NCI-H226 (cell line): ENCODE measurements around the gene VEGFD.

Source experiments
- DNase-seq: peaks from one replicate; pipeline ENCODE4 v3.0.0-alpha.2; 2015

The VEGFD gene

GRCh38 chrX:15384304-15384703 is at the start of gene VEGFD:
TSS of gene VEGFD (minus strand) at chrX:15384413. CDS start at chrX:15383946, 467 bp downstream.
- DNase-seq = no peak

GRCh38 chrX:15430584-15430983 is 46.4 kb upstream of the VEGFD start:
- DNase-seq = no peak

DNA sequence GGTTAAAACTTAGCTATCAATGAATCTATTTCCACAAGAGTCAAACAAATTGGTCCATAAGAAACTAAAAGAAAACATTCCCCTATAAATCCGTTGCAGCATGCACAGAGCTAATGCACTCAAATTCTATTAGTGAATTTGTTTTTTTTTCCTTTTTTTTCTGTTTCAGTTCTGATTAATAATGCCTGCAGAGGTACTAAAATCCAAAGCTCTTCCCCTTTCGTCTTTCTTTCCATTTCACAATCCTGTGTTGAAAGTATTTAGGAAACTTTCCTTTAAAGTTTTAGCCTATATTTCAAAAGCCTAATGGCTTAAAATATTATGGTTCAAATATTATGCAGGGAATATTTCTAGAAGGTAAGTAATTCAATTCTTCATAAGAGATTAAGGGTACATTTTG is 45.9 kb upstream of the VEGFD start:
- no peak for DNase-seq

GRCh38 chrX:15425024-15425423 is 40.8 kb upstream of the VEGFD start:
- DNase-seq = no peak

DNA sequence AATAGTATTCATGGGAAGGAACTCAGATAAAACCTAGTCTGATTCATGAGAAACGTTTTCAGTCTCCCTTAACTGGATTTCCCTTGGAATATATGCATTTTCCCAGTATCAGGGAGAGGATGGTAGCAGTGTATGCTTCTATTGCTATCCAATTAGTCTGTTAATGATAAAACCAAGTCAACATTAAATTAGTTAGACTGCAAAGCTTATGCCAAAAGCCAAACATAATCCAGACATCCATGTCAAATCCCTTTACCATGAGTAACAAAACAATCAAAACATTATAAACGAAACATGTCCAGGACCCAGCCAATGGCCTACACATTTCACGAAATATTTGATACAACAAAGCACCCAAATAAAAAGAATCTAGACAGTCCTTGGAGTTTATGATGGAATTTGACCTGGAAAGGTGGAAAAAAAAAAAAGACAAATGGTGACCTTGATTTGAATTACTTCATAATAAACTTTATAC is 34.5 kb upstream of the VEGFD start:
- no peak for DNase-seq

- DNase-seq = no peak
Observed at GRCh38 chrX:15418041-15418706, 34.0 kb upstream of the VEGFD start.

GRCh38 chrX:15416133-15416993 is 32.1 kb upstream of the VEGFD start:
- DNase-seq = no peak

DNA sequence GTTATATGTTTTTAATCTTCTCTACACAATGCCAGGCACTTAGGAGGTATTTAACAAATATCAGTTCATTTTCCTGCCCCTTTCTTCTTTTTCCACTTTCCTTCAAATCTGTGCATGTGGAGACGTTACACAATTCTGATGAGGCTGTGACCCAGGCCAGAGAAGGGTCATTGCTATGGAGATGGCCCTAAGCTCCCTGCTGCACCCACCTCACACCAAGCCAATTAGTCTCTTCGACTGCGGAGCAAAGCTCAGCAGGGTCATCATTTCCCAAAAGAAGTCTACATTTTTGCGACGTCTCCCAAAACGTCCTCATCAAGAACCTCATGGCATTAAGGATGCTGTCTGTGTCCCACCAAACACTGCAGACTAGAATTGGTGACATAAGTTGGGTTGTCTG is 28.9 kb upstream of the VEGFD start:
- no peak for DNase-seq

- DNase-seq = no peak
Observed at GRCh38 chrX:15410947-15411346, 26.7 kb upstream of the VEGFD start.

DNA sequence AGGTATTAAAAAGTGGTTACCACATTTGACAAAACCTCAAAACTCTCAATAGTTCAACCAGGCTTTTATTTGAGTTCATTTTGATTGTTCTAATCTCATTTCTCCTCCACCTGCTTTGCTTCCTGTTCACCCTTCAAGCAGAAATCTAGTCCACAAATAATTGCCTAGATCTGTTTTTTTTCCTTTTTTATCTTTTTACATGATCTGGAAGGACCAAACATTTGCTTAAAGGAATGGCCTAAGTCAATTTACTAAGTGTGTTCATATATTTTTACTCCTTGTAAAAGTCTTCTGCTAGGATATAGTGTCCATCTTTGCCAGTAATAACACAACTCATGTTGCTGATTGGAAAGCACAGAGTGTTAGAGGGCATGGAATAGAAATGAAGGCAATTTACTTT is 26.2 kb upstream of the VEGFD start:
- DNase-seq = no peak

- no peak for DNase-seq
Observed at GRCh38 chrX:15405846-15406245, 21.6 kb upstream of the VEGFD start.

DNA sequence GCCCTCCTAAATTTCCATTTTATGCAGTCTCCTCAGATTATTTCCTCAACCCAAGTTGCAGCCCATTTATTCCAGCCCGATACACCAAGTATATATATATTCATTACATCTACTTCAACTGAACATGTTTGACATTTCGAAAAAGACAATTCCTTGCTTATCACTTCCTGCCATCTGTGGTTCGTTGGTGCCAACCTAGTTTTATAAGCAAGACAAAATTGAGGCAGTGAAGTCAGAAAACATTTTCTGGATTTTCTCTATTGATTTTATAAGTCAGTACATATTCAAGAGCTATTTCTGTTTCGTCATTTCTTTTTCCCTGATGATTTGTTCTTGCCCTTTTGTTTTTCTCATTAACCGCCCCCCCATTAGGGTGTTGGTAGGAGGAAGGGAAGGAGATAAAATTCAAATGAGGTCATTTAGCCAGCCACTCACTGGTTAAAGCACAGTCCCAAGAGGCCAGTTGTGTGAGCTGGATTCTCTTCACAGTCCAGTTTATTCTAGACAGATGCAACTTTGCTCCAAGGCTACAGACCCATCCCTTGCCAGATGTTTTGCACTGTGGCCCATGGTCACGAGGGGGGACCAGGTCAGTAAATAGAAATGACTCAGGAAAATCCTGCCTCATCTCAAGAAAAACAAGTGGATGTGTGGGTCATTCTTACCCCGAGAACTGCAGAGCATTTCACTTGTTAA is 20.3 kb upstream of the VEGFD start:
- DNase-seq = no peak

GRCh38 chrX:15401378-15401777 is 17.2 kb upstream of the VEGFD start:
- no peak for DNase-seq

- DNase-seq = no peak
Observed at GRCh38 chrX:15399962-15400391, 15.8 kb upstream of the VEGFD start.

- DNase-seq = no peak
Observed at GRCh38 chrX:15398874-15399273, 14.7 kb upstream of the VEGFD start.

DNA sequence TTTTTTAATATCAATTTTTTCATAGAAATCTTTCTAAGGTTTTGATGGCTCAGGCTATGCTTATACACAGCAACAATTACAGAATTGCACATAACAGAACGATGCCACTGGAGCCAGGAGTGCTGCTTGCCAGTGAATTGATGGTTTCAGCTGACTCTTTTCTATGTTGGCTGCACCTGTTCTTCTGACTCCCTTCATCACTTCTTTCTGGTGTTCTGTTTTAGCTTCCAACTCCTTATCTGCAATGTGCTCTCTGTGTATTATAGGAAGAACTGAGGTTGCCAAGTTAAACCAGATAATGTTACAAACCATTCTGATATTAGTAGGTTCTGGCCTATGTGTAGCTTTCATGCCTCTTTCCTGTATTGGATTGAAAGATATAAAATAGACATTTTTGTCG is 11.6 kb upstream of the VEGFD start:
- DNase-seq = no peak

GRCh38 chrX:15391850-15392249 is 7.6 kb upstream of the VEGFD start:
- DNase-seq = no peak

- DNase-seq = no peak
Observed at GRCh38 chrX:15382813-15383212, 1.4 kb downstream of the VEGFD start.

DNA sequence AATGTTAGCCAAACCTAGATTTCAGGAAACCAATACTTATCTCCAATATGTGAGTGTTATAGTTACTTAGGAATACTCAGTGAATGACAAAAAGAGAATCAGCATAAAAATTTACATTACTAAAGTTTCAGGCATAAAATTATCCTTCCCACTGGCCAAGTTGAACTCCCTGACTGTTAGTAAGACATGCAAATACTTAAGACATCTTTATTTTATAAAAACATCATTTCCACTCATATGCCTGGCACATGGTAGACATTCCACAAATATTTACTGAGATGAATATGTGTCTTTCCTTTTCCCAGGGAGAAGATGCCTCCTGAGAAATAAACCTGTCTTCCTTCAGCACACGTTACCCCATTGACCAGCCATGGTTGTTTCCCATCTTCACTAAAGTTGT is 7.3 kb downstream of the VEGFD start:
- no peak for DNase-seq

DNA sequence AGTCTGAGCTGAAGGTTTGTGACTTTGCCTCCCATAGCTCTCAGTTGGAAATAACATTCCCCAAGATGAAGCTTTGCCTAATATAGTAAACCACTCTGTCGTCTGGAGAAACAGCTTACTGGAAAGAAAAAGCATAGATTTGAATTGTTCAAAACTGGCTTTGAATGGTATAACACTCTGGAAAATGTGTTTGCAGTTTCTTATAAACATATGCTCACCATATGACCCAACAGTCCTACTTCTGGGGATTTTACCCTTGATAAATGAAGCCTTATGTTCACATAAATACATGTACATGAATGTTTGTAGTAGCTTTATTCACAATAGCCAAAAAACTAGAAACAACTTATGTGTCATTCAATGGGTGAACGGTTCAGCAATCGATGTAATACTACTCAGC is 10.2 kb downstream of the VEGFD start:
- DNase-seq = no peak

GRCh38 chrX:15366506-15367352 is 17.5 kb downstream of the VEGFD start:
- no peak for DNase-seq

- no peak for DNase-seq
Observed at GRCh38 chrX:15359701-15360100, 24.5 kb downstream of the VEGFD start.

DNA sequence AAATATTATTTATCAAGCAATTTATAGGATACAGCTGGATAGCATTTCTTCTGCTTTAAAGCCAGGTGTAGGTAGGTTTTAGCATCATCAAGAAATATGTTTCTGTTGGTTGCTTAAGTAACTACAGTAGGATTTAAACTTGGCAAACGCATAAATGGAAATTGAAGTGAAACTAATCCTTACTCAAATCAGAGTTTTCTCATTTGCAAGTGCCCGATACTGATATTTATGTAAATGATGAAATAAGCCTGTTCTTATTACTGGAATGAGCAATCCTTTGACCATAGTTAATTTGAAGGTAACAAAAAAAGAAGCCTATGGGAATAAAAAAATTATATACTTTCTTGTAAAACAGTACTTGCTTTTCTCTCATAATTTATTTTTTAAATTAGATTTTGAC is 25.7 kb downstream of the VEGFD start:
- no peak for DNase-seq
